HG02840 (cell line): ENCODE results near the gene SWI5.

ENCODE experiments used
- ATAC-seq: cut with Tn5 transposase; IDR thresholded peaks from one replicate; pipeline ENCODE4 v1.9.1; 2021; ENCODE audit warnings: mild to moderate bottlenecking, moderate library complexity, moderate number of reproducible peaks; ENCODE audit not compliant: unreplicated experiment, low FRiP score

Gene SWI5

DNA sequence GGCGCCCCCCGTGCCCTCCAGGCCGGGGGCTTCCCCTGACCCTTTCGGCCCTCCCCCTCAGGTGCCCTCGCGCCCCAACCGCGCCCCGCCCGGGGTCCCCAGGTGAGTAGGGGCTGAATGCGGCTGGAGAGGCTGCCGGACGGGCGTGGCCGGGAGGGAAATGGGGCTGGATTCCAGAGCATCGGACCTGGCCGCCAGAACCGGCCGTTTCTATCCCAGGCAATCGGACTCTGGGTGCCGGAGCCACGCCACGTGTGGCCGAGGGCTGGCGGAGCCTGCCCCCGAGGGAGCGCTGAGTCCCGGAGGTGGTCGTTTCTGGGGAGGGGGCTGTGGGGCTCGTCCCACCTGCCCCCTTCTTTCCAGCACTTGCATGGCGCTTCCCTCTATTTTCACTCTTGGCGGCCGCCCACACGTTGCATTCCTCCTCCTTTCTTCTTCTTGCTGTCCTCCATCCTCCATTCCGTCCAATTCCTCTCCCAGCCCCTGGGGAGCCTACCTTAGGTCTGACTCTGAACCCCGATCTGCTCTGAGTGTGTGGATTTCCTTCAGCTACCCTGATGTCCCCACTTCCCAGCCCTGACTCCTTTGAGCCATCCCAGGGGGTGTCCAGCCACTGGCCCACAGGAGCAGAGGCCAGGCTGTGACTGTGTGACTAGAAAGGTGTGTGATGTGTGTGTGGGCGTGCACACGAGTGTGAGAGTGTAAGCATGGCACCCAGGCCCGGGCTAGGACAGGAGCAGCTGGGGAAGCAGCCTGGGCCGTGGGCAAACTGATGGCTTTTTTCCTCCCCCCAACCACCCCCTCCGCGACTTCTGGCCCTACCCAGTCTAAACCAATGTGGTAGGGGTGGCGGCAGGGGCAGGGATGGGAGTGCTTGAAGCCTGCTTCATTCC lies 25.0 kb upstream of the SWI5 start:
- ATAC-seq, result no peak

DNA sequence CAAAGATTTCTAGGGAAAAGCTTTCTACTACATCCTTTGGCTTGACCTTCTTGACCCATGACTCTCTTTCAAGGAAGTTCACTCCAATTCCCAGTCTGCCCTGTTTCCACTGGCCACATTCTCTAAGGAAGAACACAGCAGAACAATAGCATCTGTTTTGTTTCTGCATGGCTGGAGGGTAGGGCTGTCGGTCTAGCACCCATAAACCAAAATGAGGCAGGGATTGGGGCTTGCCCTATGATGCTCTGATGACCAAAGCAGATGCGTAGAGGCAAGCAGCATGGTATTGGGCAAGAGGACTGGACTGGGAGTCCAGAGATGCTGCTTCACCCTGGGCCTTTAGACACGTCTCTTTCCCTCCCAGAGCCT lies 24.4 kb upstream of the SWI5 start:
- ATAC-seq, result no peak

DNA sequence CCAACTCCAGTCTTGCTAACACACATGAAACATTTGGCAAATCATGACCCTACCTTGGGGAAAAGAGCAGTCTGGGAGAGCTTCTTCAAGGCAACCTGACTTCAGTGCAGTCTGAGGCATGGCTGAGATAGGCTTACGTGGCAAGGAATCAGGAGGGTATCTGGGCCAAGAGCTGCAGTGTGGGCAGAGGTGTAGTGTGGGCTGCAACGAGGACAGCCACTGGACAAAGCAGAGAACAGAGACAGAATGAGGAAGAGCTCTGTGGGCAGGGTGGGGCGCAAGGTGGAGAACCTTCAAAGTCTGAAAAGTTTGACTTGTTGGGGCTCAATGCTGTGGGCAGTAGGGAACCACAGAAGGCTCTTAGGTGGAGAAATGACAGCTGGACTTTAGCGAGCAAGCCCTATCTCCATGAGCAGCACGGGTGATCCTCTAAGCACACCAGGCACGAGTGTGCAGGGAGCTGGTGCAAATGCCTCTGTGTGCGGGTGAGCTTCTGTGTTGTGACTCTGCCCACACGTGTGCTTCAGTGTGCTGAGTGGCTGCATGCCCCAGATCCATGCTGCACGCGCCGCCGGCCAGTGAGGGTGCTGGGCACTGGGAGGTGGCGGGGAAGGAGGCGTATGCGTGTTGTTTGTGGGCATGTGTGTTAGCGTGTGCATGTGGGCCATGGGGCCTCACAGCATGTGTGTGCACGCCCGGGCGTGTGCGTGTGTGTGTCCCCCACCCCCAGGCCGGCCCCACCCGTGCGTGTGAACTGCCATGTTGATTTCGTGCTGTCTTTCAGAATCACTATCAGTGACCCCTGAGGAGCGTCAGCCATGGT lies 23.5 kb upstream of the SWI5 start:
- no peak for ATAC-seq

DNA sequence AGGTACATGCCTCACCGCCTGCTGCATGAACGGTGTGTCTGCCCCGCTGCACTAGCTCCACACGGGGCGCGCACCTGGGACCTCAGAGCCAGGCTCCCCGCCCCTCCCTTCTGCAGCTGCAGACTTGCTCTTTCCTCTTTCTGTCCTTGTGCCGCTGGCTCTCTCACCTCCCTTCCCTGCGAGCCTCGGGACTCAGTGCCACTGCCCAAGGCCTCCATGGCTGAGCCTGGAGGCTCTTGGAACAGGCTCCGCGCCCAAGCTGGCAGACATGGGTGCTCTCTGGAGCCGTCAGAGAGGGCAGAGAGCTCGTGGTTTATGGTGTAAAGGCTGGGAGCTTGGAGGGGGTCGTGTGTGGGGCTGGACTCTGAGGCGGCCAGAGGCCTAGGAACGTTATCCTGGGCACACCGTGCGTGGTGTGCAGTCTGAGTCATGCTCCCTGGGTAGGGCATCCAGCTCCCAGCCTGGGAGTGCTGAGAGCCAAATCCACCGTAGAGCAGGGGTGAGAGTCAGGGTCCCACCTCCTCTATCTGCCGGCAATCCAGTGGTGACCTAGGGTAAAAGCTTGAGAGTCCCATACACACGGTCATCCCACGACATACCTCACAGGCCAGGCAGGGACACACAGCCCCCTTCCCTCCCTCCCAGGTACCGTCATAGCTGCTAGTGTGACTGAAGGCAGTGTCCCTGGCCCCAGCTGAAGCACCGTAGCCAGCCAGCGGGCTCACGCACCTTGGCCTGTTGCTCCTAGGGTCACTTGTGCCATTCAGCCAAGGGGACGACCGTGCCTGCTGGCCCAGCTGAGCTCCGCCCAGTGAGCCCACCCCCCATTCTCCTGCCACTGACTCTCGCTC lies 22.7 kb upstream of the SWI5 start:
- ATAC-seq, result no peak

DNA sequence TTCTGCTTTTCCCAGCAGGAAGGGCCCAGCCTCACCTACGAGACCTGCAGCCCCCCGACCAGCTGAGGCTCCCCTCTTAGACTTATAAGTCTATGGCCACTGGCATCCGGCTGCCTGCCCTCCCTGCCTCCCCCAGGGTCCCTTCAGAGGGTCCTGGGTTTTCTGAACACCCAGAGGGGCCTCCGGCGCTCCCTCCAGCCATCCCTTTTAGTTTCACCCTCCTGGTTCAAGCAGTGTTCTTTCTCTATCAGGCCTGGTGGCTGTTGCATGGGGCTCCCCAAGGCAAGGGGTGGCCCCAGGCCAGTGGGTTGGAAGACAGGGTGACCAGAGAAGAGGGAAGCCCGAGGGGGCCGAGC lies 22.1 kb upstream of the SWI5 start:
- no peak for ATAC-seq

DNA sequence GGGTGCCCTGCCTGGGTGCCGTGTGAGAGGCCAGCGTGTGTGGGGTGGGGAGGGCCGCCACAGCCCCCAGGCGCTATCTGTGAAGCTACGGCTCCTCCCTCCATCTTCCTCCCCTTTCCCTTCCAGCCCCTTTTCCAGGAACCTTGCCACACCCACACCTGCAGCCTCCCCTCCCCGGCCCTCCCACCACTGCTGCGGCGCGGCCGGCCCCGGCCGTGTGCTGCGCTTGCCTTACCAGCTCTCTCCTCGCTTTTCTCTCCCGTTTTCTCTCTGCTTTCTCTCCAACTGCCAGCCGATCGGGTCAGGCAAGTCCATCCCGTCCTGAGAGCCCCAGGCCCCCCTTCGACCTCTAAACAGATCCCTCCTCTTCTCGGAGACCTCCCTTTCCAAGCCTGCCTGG lies 21.7 kb upstream of the SWI5 start:
- no peak for ATAC-seq

DNA sequence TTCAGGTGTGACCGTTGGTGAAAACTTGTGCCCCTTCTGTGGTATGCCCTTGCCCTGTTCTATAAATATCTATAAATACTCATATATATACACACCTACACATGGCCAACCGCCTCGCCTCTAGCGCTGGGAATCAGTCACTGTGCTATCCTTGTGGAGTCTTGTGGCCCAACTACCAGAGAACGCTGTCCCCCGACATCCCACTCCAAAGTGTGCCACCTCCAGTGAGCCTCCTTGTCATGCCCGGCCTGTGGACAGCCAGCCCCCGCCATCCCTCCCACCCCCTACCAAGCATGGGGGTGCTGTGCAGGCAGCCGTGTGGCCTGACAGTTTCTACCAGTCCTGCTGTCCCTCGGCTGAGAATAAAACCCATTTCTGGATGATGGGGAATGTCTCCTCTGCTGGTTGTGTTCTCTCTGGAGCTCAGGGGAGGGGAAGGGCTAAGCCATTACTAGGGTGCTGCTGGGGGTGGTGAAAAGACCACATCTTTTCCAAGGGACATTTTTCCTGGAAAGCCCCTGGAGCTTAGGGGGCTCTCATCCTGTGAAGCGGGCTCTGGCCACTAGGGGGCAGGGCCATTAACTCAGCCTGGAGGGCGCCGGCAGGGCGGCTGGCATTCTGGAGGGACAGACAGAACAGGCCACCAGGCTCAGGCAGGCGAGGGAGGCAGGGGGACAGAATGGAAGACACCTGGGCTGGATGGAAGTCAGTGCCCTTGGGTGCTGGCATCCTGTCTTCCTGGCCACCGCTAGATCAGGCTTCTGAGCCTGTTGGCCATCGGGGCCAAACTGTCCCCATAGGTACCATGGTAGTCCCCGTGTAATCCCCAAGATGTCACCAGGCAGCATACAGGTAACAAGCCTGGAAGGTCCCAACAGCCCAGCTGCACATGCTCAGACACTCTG lies 21.0 kb upstream of the SWI5 start:
- ATAC-seq, result no peak

DNA sequence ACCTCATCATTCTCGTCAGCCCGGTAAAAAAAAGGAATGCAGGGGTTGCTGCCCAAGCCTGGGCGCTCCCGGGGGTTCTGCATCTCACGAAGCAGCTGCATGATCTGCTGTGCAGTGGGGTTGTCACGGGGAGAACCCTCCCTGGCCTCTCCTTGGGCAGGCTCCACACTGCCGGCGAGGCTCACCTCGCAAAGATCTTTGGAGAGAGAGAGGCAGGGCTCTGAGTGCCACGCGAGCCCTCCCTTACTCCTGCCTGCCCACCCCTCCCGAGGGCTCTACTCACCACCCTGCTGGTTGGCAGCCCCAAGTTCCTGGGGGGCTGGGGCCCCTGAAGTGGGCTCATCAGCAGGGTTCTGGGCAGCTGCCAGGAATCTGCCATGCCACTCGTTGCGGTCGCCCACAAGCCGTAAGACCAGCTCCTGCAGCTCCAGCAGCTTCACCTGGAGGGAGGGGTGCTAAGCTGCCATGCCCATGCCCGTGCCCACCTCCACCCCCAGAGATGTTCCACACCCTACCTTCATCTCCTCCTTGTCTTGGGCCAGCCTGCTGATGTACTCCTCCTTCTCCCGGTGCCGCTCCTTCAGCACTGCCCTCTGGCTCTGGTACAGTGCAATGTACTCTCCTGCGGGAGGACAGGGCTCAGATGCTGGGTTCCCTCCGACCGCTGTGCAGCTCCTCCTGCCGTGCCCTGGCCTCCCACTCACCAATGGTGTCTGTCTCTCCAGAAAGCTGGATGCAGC lies 18.8 kb upstream of the SWI5 start:
- no peak for ATAC-seq

DNA sequence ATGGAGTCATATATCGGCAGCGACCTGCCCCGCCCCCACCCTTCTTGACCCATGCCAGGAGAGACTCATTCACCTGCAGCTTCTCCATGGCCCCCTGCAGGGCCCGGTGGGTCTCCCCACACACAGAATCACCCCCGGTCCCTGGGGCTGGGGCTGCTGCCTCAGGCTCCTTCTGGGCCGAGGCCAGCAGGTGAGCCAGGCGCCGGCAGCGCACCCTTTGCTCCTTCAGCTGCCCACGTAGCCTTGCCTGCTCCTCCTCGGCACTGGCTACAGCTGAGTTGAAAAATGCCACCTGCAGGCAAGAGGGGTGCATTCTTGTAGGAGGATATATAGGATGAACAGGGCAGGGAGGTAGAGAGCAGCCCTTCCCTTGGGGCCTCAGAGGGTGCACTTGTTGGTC lies 18.2 kb upstream of the SWI5 start:
- no peak for ATAC-seq

DNA sequence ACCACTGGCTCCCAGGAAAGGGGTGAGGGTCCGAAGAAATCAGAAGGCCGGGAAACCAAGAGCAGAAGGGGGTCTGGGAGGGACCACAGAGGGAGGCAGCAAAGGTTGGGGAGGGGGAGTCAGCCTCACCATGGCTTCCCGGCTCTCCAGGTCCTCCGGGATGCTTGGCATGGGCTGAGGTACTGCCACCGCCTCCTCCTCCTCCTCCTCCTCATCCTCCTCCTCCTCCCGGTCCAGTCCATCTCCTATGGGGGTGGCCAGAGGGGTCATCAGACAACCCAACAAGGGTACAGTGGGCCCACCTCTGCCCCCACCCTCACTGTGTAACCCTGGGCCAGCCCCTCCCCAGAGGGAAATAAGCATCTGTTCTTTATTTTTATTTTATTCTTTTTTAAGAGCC lies 17.8 kb upstream of the SWI5 start:
- no peak for ATAC-seq

DNA sequence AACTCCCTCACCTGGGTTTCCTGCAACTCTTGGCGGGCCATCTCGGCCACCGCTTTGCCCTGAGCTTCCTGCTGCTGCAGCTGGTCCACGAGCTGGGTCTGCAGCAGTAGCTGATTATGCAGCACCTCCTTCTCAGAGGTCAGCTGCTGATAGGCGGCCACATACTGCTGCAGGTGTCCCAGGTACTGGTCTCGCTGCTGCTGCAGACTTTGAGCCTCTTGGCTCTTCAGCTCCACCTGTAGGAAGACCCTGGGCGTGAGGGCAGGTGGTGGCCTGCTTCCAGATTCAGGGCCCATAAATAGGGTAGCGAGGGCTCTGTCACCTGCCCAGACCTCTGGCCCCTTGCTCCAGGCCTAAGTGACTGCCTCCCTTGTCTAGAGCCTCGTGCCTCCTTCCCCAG lies 16.9 kb upstream of the SWI5 start:
- ATAC-seq, result no peak

DNA sequence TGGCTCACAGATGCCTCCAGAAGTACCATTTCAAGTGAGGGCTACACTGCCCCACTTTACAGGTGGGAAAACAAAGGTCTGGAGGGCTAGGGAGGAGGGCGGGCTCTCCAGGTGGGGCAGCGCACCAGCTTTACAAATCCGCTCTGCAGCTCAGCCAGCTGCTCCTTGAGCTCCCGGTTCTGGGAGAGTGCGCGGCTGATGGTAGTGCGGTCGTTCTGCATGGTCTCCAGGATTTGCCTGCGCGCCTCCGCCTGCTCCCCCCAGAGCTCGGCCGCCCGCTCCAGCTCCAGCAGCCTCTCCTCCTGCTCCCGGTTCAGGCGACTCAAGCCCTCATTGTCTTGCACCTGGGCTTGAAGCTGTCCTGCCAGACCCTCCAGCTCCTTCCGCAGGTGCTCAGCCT lies 15.7 kb upstream of the SWI5 start:
- no peak for ATAC-seq

DNA sequence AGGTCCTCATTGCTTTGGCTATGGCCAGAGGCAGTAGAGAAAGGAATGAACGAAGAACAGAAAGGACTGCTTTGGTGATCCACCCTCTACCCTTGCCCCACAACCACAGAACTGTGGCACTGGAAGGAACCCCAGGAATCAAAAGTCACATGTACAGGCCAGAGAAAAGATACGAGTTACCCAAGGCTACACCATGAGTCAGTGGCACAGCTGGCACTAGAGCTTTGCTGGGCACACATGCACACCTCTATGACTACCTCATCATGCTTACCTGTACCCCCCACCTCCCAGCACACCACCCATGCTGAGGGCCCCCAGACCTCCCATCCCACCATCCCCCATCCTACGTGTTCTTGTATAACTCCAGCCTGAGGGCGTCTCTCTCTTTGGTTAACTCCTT lies 13.4 kb upstream of the SWI5 start:
- ATAC-seq, result no peak

DNA sequence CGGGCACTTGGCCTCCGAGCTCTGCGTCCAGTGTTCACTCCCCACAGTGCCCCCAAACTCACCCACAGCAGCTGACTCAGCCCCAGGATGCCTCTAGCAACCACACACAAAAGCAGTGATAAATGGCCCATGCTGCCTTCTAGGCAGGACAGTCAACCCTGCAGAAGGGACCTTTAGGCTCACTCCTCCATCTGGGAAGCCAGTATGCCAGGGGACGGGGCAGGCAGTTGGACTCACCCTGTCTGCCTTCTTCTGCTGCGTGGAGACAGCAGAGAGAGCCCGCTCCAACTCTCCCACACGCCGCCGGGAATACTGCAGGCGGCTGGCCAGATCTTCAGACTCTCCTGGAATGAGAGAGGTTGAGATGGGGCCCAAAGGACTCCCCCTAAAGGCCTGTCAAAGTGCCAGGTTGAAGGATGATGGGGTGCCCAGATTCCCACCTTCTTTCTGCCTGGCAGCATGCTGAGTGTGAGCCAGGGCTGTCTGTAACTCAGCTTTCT lies 10.7 kb upstream of the SWI5 start:
- no peak for ATAC-seq

DNA sequence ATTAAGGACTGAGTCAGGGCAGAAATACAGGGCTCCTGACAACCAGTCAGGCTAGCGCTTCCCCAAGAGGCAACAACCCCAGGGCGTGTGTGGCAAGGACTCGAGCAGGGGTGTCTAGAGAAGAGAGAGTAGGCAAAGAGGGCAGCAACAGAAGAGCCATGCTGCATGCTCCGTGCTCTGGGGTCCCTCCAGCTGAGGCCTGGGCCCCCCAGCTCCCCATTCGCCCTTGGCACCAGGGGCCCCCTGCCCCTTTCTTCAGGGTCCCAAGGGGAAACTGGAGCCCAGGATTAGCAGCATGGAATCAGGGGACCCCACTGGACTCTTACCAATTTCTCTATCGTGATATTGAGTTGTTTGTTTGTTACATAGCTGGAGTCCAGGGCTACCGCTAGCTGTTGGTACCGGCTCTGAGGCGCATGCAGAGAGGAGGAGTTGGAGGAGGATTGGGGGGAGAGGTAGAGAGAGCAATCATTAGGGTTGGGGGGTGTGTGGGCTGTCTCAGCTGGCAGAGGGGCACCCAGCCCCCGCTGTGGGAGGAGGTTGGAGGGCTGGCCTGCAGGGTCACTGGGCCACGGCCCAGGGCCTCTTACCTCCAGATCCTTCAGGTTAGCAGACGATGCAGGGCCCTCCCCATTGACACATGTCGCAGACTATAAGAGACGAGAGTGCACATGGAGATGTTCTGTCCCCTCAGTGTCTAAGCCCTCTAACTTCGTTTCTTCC lies 9.0 kb upstream of the SWI5 start:
- no peak for ATAC-seq

DNA sequence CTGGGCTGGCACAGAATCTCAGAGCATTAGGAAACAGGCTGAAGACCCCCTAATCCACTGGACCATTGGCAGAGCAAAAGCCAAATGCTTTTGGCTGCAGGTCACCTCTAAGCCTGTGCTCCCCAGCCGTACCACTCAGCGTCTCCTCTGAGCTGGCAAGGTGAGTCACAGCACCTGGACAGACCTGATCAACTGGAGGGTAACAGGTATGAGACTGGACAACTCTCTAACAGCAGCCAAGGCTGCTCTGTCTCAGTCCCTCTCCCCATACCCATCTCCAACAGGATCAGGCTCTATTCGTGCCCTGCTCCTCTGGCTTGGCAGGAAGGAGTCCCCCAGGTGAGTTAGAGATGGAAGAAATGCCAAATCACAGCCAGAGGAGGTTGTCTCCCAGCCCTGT lies 5.0 kb upstream of the SWI5 start:
- ATAC-seq, result no peak

DNA sequence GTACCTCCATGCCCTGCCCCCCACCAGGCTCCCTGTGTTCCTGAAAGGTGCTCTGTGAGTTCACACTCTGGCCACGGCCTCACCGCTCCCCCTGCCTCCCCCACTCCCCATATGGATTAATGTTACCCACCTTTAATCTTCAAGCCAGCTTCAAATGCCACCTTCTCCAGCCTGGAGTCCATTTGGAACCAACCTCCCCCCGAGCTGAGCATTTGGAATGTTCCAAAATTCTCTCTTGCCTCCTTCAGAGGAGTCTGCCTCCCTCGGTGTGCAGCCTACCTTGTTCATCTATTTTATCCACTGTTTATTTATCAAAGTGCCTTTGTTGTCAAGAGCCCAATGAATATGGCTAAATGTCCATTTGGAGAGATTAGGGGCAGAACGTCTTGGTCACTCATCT lies 4.6 kb upstream of the SWI5 start:
- ATAC-seq, result no peak

DNA sequence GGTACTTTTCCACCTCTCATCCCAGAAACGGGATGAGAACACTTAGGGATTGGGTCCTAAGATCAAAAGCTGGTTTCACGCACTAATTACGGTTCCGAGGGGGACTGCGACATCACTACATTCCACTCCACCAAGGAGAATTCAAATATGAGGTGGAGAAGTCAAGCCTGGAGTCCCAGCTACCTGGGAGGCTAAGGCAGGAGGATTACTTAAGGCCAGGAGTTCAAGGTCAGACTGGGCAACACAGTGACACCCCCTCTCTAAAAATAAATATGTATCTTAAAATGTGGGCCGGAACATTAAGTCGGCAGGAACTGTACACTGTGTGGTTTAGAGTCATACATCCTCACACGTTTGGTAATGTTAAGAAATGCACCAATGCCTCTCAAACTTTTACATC lies 1.8 kb upstream of the SWI5 start:
- ATAC-seq, result no peak
